HCT116 (cell line): ENCODE results near the gene OR13C3.

ENCODE experiments used
- ELF1 ChIP-seq: IDR thresholded peaks from 2 replicates; pipeline ENCODE4 v1.6.1; 2012; ENCODE audit warnings: low read depth, borderline replicate concordance
- JUND ChIP-seq: IDR thresholded peaks from 2 replicates; pipeline ENCODE4 v1.6.1; 2012
- POLR2A ChIP-seq: IDR thresholded peaks from 2 replicates; pipeline ENCODE4 v1.7.0; 2011; ENCODE audit warnings: borderline replicate concordance; ENCODE audit not compliant: insufficient read depth, insufficient read length; ENCODE audit errors: extremely low read depth
- RAD21 ChIP-seq: IDR thresholded peaks from 2 replicates; pipeline ENCODE4 v1.6.1; 2012; ENCODE audit warnings: low read depth, mild to moderate bottlenecking
- SIN3A ChIP-seq: IDR thresholded peaks from 2 replicates; pipeline ENCODE4 v1.6.1; 2012; ENCODE audit warnings: low read depth
- YY1 ChIP-seq: IDR thresholded peaks from 2 replicates; pipeline ENCODE4 v1.6.1; 2011; ENCODE audit warnings: low read length, low read depth, moderate library complexity, mild to moderate bottlenecking; ENCODE audit not compliant: insufficient replicate concordance; ENCODE audit errors: extremely low read depth
- TF ChIP-seq, protein P1 (sequence below), 3 experiments: fragments of 200-600 bp in 1 of 3; sonication (generic) in 1 of 3; IDR thresholded peaks in 2 of 3; conservative IDR thresholded peaks in 1 of 3; 2 replicates each; pipeline ENCODE4 v1.5.1; 2012 to 2017; ENCODE audit warnings: low read depth in 2 of 3, low read length in 2 of 3, antibody characterized with exemption in 1 of 3, borderline replicate concordance in 1 of 3, control low read depth in 1 of 3, mild to moderate bottlenecking in 1 of 3, mixed read lengths in 1 of 3, mixed run types in 1 of 3, moderate library complexity in 1 of 3; ENCODE audit not compliant: insufficient read depth in 1 of 3
- TF ChIP-seq, protein P2 (sequence below): IDR thresholded peaks from 2 replicates; pipeline ENCODE4 v1.6.1; 2012; ENCODE audit warnings: low read depth

DNA sequence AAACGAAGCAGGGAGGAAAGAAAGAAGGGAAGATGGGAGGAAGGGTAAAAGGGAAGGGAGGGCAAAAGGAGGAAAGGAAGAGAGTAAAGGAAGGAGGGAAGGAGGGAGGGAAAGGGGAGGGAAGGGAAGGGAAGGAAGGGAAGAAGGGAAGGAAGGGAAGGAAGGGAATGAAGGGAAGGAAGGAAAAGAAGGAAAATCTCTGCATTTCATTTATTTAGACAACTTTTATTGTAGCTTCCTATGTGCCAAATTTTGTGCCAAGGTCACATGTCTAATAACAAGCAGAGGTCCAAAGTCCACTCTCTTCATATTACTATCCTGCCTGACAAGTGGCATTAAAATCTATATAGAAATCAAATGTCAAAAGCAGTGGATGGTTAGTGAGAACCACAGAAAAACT is 2.6 kb upstream of the OR13C3 start:
- TF ChIP-seq, protein P1, sequence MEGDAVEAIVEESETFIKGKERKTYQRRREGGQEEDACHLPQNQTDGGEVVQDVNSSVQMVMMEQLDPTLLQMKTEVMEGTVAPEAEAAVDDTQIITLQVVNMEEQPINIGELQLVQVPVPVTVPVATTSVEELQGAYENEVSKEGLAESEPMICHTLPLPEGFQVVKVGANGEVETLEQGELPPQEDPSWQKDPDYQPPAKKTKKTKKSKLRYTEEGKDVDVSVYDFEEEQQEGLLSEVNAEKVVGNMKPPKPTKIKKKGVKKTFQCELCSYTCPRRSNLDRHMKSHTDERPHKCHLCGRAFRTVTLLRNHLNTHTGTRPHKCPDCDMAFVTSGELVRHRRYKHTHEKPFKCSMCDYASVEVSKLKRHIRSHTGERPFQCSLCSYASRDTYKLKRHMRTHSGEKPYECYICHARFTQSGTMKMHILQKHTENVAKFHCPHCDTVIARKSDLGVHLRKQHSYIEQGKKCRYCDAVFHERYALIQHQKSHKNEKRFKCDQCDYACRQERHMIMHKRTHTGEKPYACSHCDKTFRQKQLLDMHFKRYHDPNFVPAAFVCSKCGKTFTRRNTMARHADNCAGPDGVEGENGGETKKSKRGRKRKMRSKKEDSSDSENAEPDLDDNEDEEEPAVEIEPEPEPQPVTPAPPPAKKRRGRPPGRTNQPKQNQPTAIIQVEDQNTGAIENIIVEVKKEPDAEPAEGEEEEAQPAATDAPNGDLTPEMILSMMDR (IDR thresholded peaks at IDR 0.05 in 2 of 3, conservative IDR thresholded peaks at IDR 0.05 in 1 of 3; ENCODE audit: borderline replicate concordance in 1 of 3, insufficient read depth in 1 of 3, low read depth in 2 of 3, low read length in 2 of 3): no peak
- TF ChIP-seq, protein P2, sequence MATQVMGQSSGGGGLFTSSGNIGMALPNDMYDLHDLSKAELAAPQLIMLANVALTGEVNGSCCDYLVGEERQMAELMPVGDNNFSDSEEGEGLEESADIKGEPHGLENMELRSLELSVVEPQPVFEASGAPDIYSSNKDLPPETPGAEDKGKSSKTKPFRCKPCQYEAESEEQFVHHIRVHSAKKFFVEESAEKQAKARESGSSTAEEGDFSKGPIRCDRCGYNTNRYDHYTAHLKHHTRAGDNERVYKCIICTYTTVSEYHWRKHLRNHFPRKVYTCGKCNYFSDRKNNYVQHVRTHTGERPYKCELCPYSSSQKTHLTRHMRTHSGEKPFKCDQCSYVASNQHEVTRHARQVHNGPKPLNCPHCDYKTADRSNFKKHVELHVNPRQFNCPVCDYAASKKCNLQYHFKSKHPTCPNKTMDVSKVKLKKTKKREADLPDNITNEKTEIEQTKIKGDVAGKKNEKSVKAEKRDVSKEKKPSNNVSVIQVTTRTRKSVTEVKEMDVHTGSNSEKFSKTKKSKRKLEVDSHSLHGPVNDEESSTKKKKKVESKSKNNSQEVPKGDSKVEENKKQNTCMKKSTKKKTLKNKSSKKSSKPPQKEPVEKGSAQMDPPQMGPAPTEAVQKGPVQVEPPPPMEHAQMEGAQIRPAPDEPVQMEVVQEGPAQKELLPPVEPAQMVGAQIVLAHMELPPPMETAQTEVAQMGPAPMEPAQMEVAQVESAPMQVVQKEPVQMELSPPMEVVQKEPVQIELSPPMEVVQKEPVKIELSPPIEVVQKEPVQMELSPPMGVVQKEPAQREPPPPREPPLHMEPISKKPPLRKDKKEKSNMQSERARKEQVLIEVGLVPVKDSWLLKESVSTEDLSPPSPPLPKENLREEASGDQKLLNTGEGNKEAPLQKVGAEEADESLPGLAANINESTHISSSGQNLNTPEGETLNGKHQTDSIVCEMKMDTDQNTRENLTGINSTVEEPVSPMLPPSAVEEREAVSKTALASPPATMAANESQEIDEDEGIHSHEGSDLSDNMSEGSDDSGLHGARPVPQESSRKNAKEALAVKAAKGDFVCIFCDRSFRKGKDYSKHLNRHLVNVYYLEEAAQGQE: no peak
- TF ChIP-seq POLR2A (no peak), ELF1 (no peak), YY1 (no peak), JUND (no peak), RAD21 (no peak), SIN3A (no peak)
